Posterior cingulate gyrus (tissue), 11 donors: ENCODE data around the gene ESF1.
A peak's percentile ranks its signal among the peaks of the same experiment; 100 is the strongest.

ENCODE experiments used
- DNase-seq, 10 donors: peaks; one replicate each; pipeline versions ENCODE4 v3.0.0 to v3.0.0-alpha.2; 2020 to 2021; ENCODE audit warnings: mixed read lengths in 3 of 10
- intact Hi-C: fragments of 100-400 bp; cut with DNase I; formaldehyde crosslinking; loops from one replicate; pipeline ENCODE4 v1.15.1; 2023

The ESF1 gene

GRCh38 chr20:13685623-13686022 lies 99.1 kb downstream of the ESF1 start:
- intact Hi-C loops: no loop called here
- no peak for DNase-seq

DNA sequence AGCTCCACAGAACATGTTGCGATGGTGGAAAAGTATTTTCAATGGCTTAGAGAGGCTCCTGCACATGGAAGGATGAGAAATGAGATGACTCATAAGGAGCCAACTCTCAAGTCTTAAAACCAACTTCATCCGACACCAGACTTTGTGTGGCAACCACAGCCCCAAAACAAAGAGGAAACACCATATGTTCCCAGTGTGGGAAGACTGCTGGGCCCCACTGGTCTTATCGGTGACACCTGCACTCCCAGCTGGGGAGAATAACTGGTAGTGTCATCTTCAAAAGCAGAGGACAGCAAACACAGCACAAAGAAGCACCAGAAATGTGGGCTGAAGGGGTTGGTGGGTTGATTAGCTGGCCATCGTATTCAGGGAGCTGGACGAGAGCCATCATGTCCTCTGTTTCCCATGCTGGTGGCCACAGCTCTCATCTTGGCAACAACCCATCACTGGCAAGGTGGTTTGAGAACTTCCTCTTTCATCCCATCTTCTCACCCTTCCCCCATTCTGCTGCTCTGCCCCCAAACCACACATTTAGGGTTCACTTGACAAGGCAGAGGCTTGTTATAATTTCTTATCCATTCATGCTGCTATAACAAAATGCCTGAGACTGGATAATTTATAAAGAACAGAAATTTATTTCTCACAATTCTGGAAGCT lies 100.0 kb downstream of the ESF1 start:
- intact Hi-C loops: no loop called here

DNA sequence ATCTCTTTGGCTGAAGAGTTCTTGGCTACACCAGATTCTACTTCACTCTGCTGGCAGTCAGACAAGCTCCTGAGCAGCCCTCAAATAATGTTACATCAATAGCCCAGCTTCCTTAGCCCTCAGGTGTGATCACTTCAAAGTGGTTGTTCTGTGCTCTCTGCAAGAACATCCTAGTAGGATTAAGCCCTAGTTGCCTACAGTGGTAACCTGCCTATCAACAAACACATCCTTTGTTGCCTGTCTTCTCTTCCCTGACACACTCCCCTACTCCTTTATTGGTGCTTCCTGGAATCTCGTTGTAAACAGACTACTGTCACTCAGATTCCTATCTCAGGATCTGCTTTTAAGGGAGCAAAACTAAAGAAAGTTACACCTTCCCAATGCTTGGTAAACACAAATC lies 100.9 kb downstream of the ESF1 start:
- intact Hi-C loops: no loop called here
- no peak for DNase-seq

More for the DNA sequence above, 100.0 kb downstream of the ESF1 start:
- DNase-seq: no peak

DNA sequence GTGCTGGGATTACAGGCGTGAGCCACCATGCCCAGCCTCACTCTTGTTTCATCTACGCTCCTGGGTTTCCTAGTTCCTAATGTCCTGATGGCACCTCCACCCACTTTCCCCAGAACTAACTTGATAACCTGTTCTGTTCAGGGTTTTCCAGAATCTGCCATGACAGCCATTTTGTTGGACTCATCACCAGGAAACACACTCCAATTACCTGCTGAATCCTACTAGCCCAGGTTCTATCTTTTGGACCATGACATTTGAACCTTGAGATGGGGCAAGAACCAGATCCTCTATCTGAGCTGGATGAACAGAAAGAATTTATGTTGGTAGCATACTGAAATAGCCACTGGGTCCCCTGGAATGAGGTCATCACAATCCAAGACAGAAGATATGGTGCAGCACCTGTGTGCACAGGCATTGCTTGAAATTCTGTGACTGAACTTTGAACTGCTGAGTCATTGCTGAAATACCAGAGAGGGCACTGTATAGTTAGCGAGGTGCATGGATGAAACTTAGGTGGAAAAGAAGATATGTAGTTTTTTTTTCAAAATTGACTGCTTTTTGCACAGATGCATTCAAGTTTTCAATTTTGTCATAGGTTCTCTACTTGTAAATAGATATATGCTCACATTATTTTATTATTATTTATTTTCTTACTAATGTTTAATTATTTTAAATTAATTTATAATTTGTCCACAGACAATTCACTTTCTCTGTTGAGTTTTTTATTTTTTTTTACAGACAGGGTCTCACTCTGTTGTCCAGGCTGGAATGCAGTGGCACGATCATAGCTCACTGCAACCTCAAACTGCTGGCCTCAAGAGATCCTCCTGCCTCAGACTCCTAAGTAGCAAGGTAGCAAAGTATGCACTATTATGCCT lies 103.2 kb downstream of the ESF1 start:
- no peak for DNase-seq

GRCh38 chr20:13678944-13679343 lies 105.8 kb downstream of the ESF1 start:
- intact Hi-C loops: no loop called here
- DNase-seq: no peak

More for the DNA sequence above, 103.2 kb downstream of the ESF1 start:
- intact Hi-C loops: no loop called here

DNA sequence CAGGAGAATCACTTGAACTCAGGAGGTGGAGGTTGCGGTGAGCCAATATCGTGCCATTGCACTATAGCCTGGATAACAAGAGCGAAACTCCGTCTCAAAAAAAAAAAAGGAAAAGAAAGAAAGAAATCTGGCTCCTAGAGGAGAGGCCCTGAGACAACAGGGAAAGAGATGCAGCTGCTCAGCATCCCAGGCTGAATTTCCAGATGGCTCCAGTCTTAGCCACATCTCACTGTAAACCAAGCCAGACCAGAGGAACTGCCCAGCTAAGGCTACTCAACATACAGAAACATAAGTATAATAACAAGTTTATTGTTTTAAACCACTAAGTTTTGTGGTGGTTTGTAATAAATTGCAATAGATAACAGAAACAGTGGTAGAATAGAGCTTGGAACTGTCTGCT lies 107.5 kb downstream of the ESF1 start:
- DNase-seq: no peak
- intact Hi-C loops: no loop called here

DNA sequence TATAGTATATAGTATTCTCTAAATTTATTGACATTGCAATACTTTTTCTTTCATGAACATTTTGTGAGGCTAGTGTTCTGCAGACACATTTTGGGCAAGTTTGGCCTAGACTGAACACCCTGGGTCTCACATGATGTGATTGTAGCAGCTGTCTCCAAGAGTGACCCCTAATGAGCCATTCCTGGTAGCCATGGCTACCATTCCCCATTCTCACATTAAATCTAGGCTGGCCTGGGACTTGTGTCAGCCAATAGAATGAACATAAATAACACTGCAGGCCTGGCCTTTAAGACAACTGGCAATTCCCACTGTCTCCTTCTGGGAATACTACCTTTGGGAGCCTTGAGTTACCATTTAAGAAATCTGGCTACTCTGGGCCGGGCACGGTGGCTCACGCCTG lies 108.0 kb downstream of the ESF1 start:
- no peak for DNase-seq
- intact Hi-C loops: no loop called here

DNA sequence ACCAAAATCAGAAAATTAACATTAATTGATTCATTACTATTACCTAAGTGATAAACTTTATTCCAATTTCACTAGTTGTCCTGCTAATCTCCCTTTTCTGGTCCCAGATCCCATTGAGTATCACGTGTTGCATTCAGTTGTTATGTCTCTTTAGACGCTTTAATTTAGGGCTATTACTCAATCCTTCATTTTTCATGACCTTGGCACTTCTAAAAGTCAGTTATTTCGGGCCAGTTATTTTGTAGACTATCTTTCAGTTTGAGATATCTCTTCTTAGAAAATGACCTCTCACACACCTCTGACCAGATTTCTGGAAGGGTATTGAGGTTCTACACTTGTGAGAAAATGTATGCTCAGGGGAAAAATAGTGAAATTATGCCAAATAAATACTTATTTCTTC lies 112.0 kb downstream of the ESF1 start:
- intact Hi-C loops: no loop called here
- no peak for DNase-seq

- peak in 1 of 10 donors; percentile 3 for DNase-seq
- intact Hi-C loops: no loop called here
Measured at GRCh38 chr20:13671916-13672378, 112.8 kb downstream of the ESF1 start.

DNA sequence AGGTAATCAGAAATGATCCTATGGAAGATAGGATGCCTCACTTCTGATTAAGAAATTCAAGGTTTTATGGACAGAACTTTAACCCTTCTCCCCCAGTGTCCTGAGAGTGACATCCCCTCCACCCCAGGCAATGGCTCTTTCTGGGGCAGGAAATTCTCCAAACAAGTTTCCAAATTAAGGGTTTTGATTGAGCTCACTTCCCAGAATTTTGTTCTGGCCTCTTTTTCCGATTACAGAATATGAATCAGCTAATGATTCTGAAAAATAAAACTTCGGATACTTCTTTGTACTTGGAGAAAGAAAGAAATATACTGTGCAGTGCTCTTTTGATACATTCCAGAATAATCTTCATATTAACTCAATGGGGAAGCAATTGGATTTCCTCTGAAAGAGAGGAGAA lies 113.2 kb downstream of the ESF1 start:
- no peak for DNase-seq
- intact Hi-C loops: no loop called here

GRCh38 chr20:13670160-13670559 lies 114.6 kb downstream of the ESF1 start:
- intact Hi-C loops: no loop called here
- no peak for DNase-seq

- no peak for DNase-seq
- intact Hi-C loops: no loop called here
Measured at GRCh38 chr20:13665709-13666395, 118.9 kb downstream of the ESF1 start.
